ENCODE data around the gene RBM39.
"Not testable (repeated sequence)": the region's sequence is repeated elsewhere in the genome, so short reads cannot be mapped to it uniquely, and the experiment has no call there.

The RBM39 gene

DNA sequence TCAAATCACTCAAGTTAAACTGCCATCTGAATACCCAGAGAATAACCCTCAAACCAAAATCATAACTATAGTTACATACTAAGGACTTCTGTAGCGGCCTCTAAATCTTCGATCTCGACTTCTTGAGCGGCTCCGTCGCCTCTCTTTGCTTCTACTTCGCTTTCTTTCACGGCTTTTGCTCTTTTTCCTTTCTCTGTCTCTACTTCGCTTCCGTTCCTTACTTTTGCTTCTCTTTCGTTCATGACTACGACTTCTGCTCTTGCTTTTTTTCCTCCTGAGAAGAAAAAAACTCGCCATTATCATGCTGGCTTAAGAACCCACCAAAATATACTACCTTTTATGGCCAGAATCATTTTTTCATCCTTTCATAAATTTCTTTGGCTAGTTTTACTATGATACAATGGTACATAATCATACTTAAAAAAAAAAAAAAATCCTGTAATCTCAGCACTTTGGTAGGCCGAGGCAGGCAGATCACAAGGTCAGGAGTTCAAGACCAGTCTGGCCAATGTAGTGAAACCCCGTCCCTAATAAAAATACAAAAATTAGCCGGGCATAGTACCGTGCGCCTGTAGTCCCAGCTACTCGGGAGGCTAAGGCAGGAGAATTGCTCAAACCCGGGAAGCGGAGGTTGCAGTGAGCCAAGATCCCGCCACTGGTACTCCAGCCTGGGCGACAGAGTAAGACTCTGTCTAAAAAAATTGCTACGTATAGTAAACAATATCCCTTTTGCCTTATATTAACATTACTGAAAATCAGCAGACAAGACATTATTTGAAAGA, 10.0 kb downstream of the RBM39 start:
- H3K36me3 ChIP-seq (ENCODE audit: control insufficient read depth, insufficient read depth, low read length): peaks cover 46% of the 10 kb centered on the region
- H3K4me1 ChIP-seq (ENCODE audit: control insufficient read depth, insufficient read depth, low read length): no peaks in the 10 kb centered on the region
- no peak overlapping the region for H3K9ac ChIP-seq (ENCODE audit: low read depth, low read length)
- no peaks in the 10 kb centered on the region for H3K27me3 ChIP-seq (ENCODE audit: control insufficient read depth, insufficient read depth, low read length)
- no peaks in the 10 kb centered on the region for H3K9me3 ChIP-seq (ENCODE audit: control insufficient read depth, insufficient read depth, low read length)
- H3K4me3 ChIP-seq (ENCODE audit: low read depth, low read length): no peak overlapping the region

- H3K4me1 ChIP-seq (ENCODE audit: control insufficient read depth, insufficient read depth, low read length): no peaks in the 10 kb centered on the region
- H3K27me3 ChIP-seq (ENCODE audit: control insufficient read depth, insufficient read depth, low read length): no peaks in the 10 kb centered on the region
- peaks cover 51% of the 10 kb centered on the region for H3K36me3 ChIP-seq (ENCODE audit: control insufficient read depth, insufficient read depth, low read length)
- no peak overlapping the region for H3K4me3 ChIP-seq (ENCODE audit: low read depth, low read length)
- no peak overlapping the region for H3K9ac ChIP-seq (ENCODE audit: low read depth, low read length)
- no peaks in the 10 kb centered on the region for H3K9me3 ChIP-seq (ENCODE audit: control insufficient read depth, insufficient read depth, low read length)
Observed at GRCh38 chr20:35731469-35731788, 10.6 kb downstream of the RBM39 start.

DNA sequence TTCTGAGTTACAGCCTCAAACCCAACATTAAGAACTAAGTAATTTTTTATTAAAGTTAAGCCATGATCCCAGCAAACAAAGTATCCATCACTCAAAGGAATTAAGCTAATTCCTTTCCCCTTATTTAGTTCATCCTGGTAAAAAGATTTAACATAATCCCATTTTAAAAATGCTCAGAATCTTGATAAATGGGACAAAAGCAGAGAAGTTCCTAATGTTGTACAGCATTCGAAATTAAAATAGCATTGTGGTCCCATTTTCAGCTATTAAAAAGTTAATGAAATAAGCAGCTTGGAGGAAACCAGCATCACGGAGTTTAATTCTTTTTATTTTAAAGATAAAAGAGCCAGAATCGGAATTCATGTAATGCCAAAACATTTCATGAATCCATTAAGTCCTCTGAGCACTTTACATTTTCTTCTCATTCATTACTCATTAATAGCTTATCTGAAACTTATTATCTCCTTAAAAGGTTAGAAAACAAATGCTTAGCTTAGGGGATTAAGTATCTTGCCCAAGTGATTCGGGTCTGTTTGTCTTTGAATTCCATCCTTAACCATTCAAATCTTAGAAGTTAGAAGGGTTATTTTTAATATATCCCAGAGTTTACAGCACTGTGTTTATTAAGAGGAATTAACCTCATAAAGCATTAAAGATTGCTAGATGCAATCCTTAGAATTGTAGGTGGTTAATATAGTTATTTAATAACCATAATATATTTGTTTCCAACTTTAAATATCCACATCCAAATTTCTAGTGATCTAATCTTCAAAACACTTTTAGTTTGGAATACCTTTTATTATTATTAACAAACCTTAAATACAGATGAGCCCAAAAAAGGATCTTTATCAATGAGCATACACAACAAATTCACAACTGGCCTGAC, 11.2 kb downstream of the RBM39 start:
- H3K27me3 ChIP-seq (ENCODE audit: control insufficient read depth, insufficient read depth, low read length): no peaks in the 10 kb centered on the region
- no peak overlapping the region for H3K4me3 ChIP-seq (ENCODE audit: low read depth, low read length)
- no peaks in the 10 kb centered on the region for H3K4me1 ChIP-seq (ENCODE audit: control insufficient read depth, insufficient read depth, low read length)
- H3K36me3 ChIP-seq (ENCODE audit: control insufficient read depth, insufficient read depth, low read length): peaks cover 46% of the 10 kb centered on the region
- H3K9ac ChIP-seq (ENCODE audit: low read depth, low read length): no peak overlapping the region
- H3K9me3 ChIP-seq (ENCODE audit: control insufficient read depth, insufficient read depth, low read length): no peaks in the 10 kb centered on the region

GRCh38 chr20:35729836-35730582, 12.1 kb downstream of the RBM39 start:
- Histone ChIP-seq H3K4me3 (ENCODE audit: low read depth, low read length) (no peak overlapping the region), H3K36me3 (ENCODE audit: control insufficient read depth, insufficient read depth, low read length) (peaks cover 46% of the 10 kb centered on the region), H3K27me3 (ENCODE audit: control insufficient read depth, insufficient read depth, low read length) (no peaks in the 10 kb centered on the region), H3K9me3 (ENCODE audit: control insufficient read depth, insufficient read depth, low read length) (no peaks in the 10 kb centered on the region), H3K4me1 (ENCODE audit: control insufficient read depth, insufficient read depth, low read length) (no peaks in the 10 kb centered on the region), H3K9ac (ENCODE audit: low read depth, low read length) (no peak overlapping the region)

GRCh38 chr20:35729283-35729807, 12.7 kb downstream of the RBM39 start:
- no peaks in the 10 kb centered on the region for H3K9me3 ChIP-seq (ENCODE audit: control insufficient read depth, insufficient read depth, low read length)
- H3K4me3 ChIP-seq (ENCODE audit: low read depth, low read length): no peak overlapping the region
- H3K9ac ChIP-seq (ENCODE audit: low read depth, low read length): no peak overlapping the region
- H3K36me3 ChIP-seq (ENCODE audit: control insufficient read depth, insufficient read depth, low read length): peaks cover 47% of the 10 kb centered on the region
- no peaks in the 10 kb centered on the region for H3K27me3 ChIP-seq (ENCODE audit: control insufficient read depth, insufficient read depth, low read length)
- no peaks in the 10 kb centered on the region for H3K4me1 ChIP-seq (ENCODE audit: control insufficient read depth, insufficient read depth, low read length)

DNA sequence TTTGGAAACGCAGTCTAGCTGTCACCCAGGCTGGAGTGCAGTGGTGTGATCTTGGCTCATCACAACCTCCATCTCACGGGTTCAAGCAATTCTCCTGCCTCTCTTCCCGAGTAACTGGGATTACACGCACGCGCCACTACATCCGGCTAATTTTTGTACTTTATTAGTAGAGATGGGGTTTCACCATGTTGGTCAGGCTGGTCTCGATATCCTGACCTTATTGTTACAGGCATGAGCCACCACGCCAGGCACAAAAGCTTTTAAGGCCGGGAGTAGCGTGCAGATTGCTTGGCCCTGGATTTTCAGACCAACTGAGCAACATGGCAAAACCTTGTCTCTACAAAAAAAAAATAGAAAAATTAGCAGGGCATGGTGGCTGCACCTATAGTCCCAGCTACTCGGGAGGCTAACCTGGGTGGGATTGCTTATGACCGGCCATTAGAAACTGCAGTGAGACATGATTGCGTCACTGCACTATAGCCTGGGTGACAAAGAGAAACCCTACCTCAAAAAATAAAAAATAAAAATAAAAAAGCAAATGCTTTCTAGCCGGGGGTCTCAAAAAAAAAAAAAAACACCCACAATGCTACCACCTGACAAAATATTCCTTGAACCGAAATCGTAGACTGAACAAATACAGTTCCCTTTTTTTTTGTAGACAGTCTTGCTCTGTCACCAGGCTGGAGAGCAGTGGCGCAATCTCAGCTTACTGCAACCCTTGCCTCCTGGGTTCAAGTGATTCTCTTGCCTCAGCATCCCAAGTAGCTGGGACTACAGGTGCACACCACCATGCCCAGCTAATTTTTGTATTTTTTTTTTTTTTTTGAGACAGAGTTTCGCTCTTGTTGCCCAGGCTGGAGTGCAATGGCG, 15.0 kb downstream of the RBM39 start:
- no peaks in the 10 kb centered on the region for H3K4me1 ChIP-seq (ENCODE audit: control insufficient read depth, insufficient read depth, low read length)
- no peak overlapping the region for H3K9ac ChIP-seq (ENCODE audit: low read depth, low read length)
- no peaks in the 10 kb centered on the region for H3K9me3 ChIP-seq (ENCODE audit: control insufficient read depth, insufficient read depth, low read length)
- H3K4me3 ChIP-seq (ENCODE audit: low read depth, low read length): no peak overlapping the region
- H3K36me3 ChIP-seq (ENCODE audit: control insufficient read depth, insufficient read depth, low read length): peaks cover 51% of the 10 kb centered on the region
- H3K27me3 ChIP-seq (ENCODE audit: control insufficient read depth, insufficient read depth, low read length): no peaks in the 10 kb centered on the region

GRCh38 chr20:35724321-35725230, 17.5 kb downstream of the RBM39 start:
- H3K4me3 ChIP-seq (ENCODE audit: low read depth, low read length): no peak overlapping the region
- H3K9ac ChIP-seq (ENCODE audit: low read depth, low read length): no peak overlapping the region
- H3K27me3 ChIP-seq (ENCODE audit: control insufficient read depth, insufficient read depth, low read length): no peaks in the 10 kb centered on the region
- no peaks in the 10 kb centered on the region for H3K9me3 ChIP-seq (ENCODE audit: control insufficient read depth, insufficient read depth, low read length)
- H3K36me3 ChIP-seq (ENCODE audit: control insufficient read depth, insufficient read depth, low read length): peaks cover 66% of the 10 kb centered on the region
- H3K4me1 ChIP-seq (ENCODE audit: control insufficient read depth, insufficient read depth, low read length): no peaks in the 10 kb centered on the region

DNA sequence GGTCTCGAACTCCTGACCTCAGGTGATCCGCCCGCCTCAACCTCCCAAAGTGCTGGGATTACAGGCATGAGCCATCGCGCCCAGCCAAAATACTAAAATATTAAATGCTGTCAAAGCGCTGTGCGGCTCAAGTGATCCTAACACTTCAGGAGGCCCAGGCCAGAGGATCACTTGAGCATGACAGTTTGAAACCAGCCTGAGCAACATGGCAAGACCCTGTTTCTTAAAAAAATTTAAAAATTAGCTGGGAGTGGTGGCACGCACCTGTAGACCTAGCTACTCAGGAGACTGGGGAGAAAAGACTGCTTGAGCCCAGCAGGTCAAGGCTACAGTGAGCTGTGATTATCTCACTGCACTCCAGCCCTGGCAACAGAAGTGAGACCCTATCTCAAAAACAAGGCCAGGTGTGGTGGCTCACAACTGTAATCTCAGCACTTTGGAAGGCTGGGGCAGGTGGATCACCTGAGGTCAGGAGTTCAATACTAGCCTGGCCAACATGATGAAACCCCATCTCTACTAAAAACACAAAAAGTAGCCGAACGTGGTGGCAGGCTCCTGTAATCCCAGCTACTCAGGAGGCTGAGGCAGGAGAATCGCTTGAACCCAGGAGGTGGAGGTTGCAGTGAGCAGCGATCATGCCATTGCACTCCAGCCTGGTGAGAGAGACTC, 18.3 kb downstream of the RBM39 start:
- peaks cover 67% of the 10 kb centered on the region for H3K36me3 ChIP-seq (ENCODE audit: control insufficient read depth, insufficient read depth, low read length)

GRCh38 chr20:35723275-35723639, 18.8 kb downstream of the RBM39 start:
- not testable (repeated sequence) for H3K4me1 ChIP-seq (ENCODE audit: control insufficient read depth, insufficient read depth, low read length); H3K4me3 ChIP-seq (ENCODE audit: low read depth, low read length); H3K9me3 ChIP-seq (ENCODE audit: control insufficient read depth, insufficient read depth, low read length); H3K27me3 ChIP-seq (ENCODE audit: control insufficient read depth, insufficient read depth, low read length); H3K9ac ChIP-seq (ENCODE audit: low read depth, low read length)
- H3K36me3 ChIP-seq (ENCODE audit: control insufficient read depth, insufficient read depth, low read length): peaks cover 65% of the 10 kb centered on the region

More for the DNA sequence above, 18.3 kb downstream of the RBM39 start:
- H3K9ac ChIP-seq (ENCODE audit: low read depth, low read length); H3K4me3 ChIP-seq (ENCODE audit: low read depth, low read length); H3K27me3 ChIP-seq (ENCODE audit: control insufficient read depth, insufficient read depth, low read length); H3K4me1 ChIP-seq (ENCODE audit: control insufficient read depth, insufficient read depth, low read length); H3K9me3 ChIP-seq (ENCODE audit: control insufficient read depth, insufficient read depth, low read length): not testable (repeated sequence)

GRCh38 chr20:35721621-35722020, 20.4 kb downstream of the RBM39 start:
- Histone ChIP-seq H3K4me3 (ENCODE audit: low read depth, low read length) (no peak overlapping the region), H3K4me1 (ENCODE audit: control insufficient read depth, insufficient read depth, low read length) (no peaks in the 10 kb centered on the region), H3K36me3 (ENCODE audit: control insufficient read depth, insufficient read depth, low read length) (peaks cover 62% of the 10 kb centered on the region), H3K27me3 (ENCODE audit: control insufficient read depth, insufficient read depth, low read length) (no peaks in the 10 kb centered on the region), H3K9ac (ENCODE audit: low read depth, low read length) (no peak overlapping the region), H3K9me3 (ENCODE audit: control insufficient read depth, insufficient read depth, low read length) (no peaks in the 10 kb centered on the region)
